Central memory CD8-positive, alpha-beta T cell (primary cell): ENCODE data around the gene MDM4.
A peak's percentile ranks its signal among the peaks of the same experiment; 100 is the strongest.

Experiments used
- ATAC-seq: fragments of 150-1000 bp; cut with Tn5 transposase; replicated peaks from 2 replicates; pipeline ENCODE4 v1.10.0; 2022; ENCODE audit warnings: mild to moderate bottlenecking, moderate FRiP score, moderate number of reproducible peaks; ENCODE audit not compliant: poor library complexity, severe bottlenecking; ENCODE audit errors: extremely low read depth
- DNase-seq, 2 donors: peaks; one replicate each; pipeline ENCODE4 v3.0.0; 2021; ENCODE audit warnings: low spot score in 2 of 2
- H3K27ac Mint-ChIP-seq: one replicate; pipeline ENCODE4 v1.8.0; 2022; ENCODE audit warnings: low read depth, mild to moderate bottlenecking, moderate library complexity, mixed read lengths
- H3K27me3 Mint-ChIP-seq: one replicate; pipeline ENCODE4 v1.8.0; 2022; ENCODE audit warnings: mixed read lengths
- H3K36me3 Mint-ChIP-seq: one replicate; pipeline ENCODE4 v1.8.0; 2022; ENCODE audit warnings: mild to moderate bottlenecking, moderate library complexity, mixed read lengths; ENCODE audit not compliant: insufficient read depth
- H3K4me1 Mint-ChIP-seq: one replicate; pipeline ENCODE4 v1.8.0; 2022; ENCODE audit warnings: mixed read lengths
- H3K4me3 Mint-ChIP-seq: one replicate; pipeline ENCODE4 v1.8.0; 2022; ENCODE audit warnings: mild to moderate bottlenecking, moderate library complexity, mixed read lengths
- H3K9me3 Mint-ChIP-seq: one replicate; pipeline ENCODE4 v1.8.0; 2022; ENCODE audit warnings: mixed read lengths

The MDM4 gene

DNA sequence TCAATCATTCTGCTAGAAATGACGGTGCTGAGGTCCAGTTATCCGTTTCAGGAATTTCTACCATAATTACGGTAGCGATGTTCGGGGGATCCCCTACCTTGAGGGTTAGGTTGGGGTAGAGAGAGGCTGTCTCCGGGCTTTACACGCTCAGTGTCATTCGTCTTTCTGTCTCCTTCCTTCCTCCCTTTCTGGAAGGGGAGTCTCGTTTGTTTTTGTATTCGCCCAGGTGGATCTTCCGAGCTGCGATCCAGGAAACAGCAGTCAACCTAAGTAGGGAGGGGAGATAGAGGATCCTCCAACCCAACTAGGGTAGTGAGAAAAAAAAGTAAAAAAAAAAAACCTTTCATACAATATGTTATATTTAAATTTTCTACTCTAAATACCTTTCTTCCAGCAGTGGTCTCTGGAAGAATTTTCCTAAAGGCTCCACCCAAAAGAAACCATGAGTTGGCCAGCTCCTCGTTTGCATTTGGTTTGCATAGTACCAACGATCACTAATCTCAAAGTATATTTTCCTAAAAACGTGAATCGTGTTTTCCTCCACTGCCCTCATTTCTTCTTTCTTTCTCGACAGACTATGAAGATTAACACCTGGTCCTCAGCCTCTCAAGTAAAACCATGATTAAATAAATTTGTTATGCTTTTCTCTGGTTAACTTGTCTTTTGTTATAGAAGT is 21.0 kb upstream of the MDM4 start:
- peak; percentile 59 for ATAC-seq
- peak overlapping the region; percentile 93 for H3K4me3 Mint-ChIP-seq
- no peaks in the 10 kb centered on the region for H3K27me3 Mint-ChIP-seq
- DNase-seq: no peak
- H3K9me3 Mint-ChIP-seq: no peaks in the 10 kb centered on the region
- H3K4me1 Mint-ChIP-seq: peaks cover 39% of the 10 kb centered on the region
- H3K27ac Mint-ChIP-seq: peak overlapping the region; percentile 95
- peaks cover 16% of the 10 kb centered on the region for H3K36me3 Mint-ChIP-seq

DNA sequence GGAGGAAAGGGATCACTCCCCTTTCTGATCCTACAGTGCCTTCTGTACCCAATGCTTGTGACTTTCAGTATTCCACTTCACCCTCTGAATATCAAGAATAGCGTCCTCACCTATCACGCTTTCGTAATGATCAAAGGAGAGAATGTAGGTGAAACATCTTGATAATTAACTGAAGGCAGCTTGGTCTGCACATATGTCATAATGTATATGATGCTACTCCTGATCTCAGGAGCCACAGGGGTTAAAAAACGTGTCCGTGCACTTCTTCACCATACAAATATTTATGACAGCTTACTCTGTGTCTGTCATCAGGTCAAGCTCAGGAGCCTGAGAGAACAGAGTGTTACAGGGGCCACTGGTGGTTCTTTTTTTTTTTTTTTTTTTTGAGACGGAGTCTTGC is 20.4 kb upstream of the MDM4 start:
- H3K27me3 Mint-ChIP-seq: no peaks in the 10 kb centered on the region
- ATAC-seq: no peak
- H3K36me3 Mint-ChIP-seq: peaks cover 16% of the 10 kb centered on the region
- peaks cover 37% of the 10 kb centered on the region for H3K4me1 Mint-ChIP-seq
- H3K27ac Mint-ChIP-seq: peak overlapping the region; percentile 95
- no peak for DNase-seq
- H3K4me3 Mint-ChIP-seq: peak overlapping the region; percentile 93
- H3K9me3 Mint-ChIP-seq: no peaks in the 10 kb centered on the region

DNA sequence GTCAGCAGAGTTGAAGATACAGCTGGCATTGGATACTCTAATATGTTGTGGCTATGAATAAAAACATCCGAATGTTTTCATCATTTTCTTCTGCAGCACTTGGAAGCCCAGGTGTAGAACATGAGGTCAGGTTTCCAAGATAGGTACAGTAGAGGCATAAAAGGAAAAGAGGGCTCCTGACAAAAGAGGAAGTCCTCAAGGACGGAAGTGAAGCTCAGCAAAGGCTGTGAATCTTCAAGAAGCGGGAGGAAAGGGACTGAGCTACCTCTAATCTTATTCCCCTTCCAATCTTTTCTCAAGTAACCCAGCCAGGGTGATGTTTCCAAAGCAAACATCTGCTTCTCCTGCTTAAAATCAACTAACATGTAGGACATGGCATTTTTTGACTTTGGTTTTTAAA is 17.2 kb upstream of the MDM4 start:
- no peak for ATAC-seq
- no peaks in the 10 kb centered on the region for H3K9me3 Mint-ChIP-seq
- H3K27me3 Mint-ChIP-seq: no peaks in the 10 kb centered on the region
- no peak for DNase-seq
- no peak overlapping the region for H3K27ac Mint-ChIP-seq
- H3K4me3 Mint-ChIP-seq: no peak overlapping the region
- peaks cover 10% of the 10 kb centered on the region for H3K36me3 Mint-ChIP-seq
- peaks cover 18% of the 10 kb centered on the region for H3K4me1 Mint-ChIP-seq

DNA sequence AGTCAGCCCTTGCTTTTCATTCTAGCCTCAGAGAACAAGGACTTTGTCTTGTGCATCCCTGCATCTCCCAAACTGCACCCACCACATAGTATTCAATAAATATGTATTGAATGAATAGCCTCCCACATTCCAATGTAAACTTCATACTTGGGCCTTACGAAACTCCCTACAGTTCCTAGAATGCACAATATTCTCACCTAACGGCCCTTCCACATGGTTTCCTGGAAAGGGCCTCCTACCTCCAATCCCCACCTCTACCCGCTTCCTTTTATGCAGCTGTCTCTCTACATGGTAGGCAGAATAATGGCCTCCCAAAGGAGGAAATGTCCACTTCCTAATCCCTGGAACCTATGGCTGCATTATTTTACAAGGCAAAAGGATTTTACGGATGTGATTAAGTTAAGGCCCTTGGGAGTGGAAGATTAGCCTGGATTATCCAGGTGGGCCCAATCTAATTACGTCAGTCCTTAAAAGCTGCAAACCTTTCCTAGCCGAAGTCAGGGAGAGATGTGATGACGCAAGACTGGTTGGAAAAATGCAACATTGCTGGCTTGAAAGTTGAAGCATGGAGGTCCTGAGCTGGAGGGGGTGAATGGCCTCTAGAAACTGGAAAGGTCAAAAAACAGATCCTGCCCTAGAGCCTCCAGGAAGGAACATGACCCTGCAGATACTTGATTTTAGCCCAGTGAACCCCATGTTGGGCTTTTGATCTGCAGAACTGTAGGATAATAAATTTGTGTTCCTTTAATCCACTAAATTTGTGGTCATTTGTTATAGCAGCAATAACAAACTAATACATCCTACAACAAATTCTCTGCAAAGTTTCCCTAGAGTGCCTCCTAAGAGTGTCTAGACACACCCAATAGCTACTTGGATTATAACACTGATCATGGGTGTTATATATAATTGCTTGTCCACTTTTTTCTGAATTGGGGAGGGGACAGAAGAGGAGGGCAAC is 16.4 kb upstream of the MDM4 start:
- Mint-ChIP-seq H3K9me3 (no peaks in the 10 kb centered on the region), H3K27ac (no peak overlapping the region), H3K27me3 (no peaks in the 10 kb centered on the region), H3K4me3 (no peak overlapping the region), H3K4me1 (peaks cover 17% of the 10 kb centered on the region), H3K36me3 (peaks cover 4% of the 10 kb centered on the region)
- no peak for ATAC-seq
- no peak for DNase-seq

DNA sequence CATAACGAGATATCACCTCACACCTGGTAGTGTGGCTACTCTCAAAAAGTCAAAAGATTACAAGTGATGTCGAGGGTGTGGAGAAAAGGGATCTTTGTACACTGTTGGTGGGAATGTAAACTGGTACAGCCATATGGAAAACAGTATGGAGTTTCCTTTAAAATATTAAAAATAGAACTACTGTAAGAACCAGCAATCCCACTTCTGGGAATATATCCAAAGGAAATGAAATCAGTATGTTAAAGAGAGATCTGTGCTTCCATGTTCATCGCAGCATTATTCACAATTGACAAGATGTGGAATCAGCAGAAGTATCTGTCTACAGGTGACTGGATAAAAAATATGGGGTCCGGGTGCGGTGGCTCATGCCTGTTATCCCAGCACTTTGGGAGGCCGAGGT is 14.0 kb upstream of the MDM4 start:
- H3K4me1 Mint-ChIP-seq: peaks cover 26% of the 10 kb centered on the region
- H3K9me3 Mint-ChIP-seq: peaks cover 6% of the 10 kb centered on the region
- no peak for ATAC-seq
- H3K4me3 Mint-ChIP-seq: no peak overlapping the region
- peaks cover 10% of the 10 kb centered on the region for H3K27me3 Mint-ChIP-seq
- H3K36me3 Mint-ChIP-seq: peaks cover 19% of the 10 kb centered on the region
- H3K27ac Mint-ChIP-seq: no peak overlapping the region
- DNase-seq: no peak

DNA sequence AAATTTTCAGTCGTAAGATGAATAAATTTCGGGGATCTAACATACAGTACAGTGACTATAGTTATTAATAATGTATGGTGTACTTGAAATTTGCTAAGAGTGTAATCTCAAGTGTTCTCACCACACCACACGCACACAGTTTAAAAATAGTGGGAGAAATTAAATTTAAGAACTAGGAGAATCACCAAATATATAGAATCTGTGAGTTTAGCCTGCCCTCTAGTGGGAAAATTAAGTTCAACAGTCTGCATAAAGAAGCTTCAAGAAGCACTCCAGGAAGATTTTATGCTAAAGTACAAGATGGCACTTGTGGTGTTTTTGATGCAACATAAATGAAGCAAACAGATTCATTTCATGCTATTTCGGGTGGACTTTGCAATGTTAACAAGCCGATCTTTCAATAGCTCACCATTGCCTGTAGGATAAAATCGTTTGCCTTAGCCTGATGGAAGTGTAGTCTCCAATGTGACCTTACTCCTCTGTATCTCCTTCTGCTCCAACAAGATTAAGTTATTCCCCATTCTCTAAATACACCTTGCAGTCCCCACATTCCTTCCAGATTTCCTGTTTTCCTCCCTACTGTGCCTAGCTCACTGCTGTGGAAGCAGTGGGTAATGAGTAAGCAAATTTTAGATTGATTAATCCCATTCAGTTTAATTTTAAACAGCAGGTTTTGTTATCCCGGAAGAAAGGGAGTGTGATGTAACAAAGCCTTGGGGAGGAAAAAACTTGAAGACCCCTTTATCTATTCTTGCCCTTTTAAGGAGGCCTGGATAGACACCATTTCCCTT is 12.9 kb upstream of the MDM4 start:
- ATAC-seq: no peak
- peak in 1 of 2 donors; percentile 44 for DNase-seq
- Mint-ChIP-seq H3K27ac (peak overlapping the region; percentile 22), H3K4me3 (no peak overlapping the region), H3K4me1 (peaks cover 35% of the 10 kb centered on the region), H3K36me3 (peaks cover 22% of the 10 kb centered on the region), H3K27me3 (peaks cover 10% of the 10 kb centered on the region), H3K9me3 (peaks cover 6% of the 10 kb centered on the region)

DNA sequence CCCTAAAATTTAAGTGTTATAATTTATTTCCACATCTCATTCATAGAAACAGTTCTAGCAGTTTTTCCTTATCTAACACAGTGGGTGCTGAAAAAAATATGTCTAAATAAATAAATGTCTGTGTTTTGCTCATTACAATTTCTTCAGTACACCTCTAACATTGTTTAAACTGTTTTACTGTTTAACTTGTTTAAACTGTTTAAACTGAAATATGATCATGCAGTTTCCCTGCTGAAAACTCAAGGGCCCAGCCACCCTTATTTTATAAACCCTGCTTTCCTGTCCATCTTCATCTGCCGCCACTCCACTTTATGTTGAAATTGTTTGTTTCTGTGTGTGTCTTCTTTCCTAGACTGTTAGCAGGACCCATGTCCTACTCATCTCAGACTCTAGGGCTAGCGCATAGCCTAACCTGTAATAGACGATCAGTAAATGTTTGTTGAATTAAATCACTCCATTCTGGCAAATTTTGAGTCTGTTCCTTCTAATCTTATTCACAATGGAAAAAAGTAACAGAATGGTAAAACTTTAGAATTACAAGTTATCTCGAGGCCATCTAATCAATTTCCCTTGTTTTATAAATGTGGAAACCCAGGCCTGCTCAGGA is 12.2 kb upstream of the MDM4 start:
- ATAC-seq: no peak
- peaks cover 10% of the 10 kb centered on the region for H3K27me3 Mint-ChIP-seq
- peaks cover 35% of the 10 kb centered on the region for H3K4me1 Mint-ChIP-seq
- H3K4me3 Mint-ChIP-seq: no peak overlapping the region
- DNase-seq: no peak
- peaks cover 24% of the 10 kb centered on the region for H3K36me3 Mint-ChIP-seq
- no peak overlapping the region for H3K27ac Mint-ChIP-seq
- peaks cover 6% of the 10 kb centered on the region for H3K9me3 Mint-ChIP-seq

DNA sequence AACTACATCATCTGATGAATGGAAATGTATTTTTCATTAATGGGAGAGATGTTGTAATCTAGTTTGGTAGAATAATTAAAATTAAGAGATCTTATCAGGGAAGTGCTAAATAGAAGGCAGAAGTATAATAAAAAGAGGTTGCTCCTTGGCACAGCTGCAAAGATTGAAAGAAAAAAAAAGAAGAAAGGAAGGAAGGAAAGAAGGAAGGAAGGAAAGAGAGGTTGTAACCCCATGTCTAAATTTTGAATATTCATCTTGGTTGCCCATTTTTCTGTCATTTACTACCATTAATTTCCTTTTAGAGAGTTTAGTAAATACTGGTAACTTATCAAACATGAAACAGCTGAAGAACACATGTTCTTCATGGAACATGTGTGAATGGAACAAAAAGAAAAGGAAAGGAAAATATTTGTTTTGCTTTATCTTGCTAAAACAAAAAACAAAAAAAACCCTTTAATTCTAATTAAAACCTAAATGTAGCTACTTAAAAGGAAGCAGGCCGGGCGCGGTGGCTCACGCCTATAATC is 10.5 kb upstream of the MDM4 start:
- H3K4me3 Mint-ChIP-seq: peak overlapping the region; percentile 100
- peaks cover 35% of the 10 kb centered on the region for H3K4me1 Mint-ChIP-seq
- H3K27me3 Mint-ChIP-seq: peaks cover 10% of the 10 kb centered on the region
- H3K27ac Mint-ChIP-seq: peak overlapping the region; percentile 100
- H3K9me3 Mint-ChIP-seq: peaks cover 6% of the 10 kb centered on the region
- DNase-seq (no peak), ATAC-seq (no peak)
- peaks cover 24% of the 10 kb centered on the region for H3K36me3 Mint-ChIP-seq

DNA sequence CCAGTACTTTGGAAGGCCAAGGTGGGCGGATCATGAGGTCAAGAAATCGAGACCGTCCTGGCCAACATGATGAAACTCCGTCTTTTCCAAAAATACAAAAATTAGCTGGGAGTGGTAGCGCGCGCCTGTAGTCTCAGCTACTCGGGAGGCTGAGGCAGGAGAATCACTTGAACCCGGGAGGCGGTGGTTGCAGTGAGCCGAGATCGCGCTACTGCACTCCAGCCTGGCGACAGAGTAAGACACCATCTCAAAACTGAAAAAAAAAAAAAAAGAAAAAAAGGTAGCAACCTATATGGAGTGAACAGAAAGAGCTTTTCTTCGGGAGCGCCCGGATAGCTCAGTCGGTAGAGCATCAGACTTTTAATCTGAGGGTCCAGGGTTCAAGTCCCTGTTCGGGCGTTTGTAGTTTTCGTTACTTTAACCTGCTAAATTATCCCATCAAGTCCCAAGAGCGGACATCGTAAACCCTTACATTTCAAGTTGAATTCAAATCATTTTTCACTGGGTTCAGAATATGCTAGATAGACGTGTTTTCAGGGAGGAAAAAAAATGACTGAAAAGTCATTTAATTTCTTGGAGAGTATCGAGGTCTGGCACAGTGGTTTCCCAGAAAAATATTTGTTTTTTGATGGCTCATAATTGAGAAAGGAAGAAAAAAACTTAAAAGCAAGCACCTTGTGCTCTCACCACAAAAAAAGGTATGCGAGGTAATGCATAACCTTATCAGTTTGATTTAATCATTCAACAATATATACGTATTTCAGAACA is 9.8 kb upstream of the MDM4 start:
- Mint-ChIP-seq H3K4me3 (peak overlapping the region; percentile 100), H3K4me1 (peaks cover 35% of the 10 kb centered on the region), H3K9me3 (peaks cover 6% of the 10 kb centered on the region), H3K27me3 (peaks cover 10% of the 10 kb centered on the region), H3K36me3 (peaks cover 25% of the 10 kb centered on the region), H3K27ac (peak overlapping the region; percentile 100)
- ATAC-seq (peak; percentile 59), DNase-seq (peak; percentile 54 to 71)

DNA sequence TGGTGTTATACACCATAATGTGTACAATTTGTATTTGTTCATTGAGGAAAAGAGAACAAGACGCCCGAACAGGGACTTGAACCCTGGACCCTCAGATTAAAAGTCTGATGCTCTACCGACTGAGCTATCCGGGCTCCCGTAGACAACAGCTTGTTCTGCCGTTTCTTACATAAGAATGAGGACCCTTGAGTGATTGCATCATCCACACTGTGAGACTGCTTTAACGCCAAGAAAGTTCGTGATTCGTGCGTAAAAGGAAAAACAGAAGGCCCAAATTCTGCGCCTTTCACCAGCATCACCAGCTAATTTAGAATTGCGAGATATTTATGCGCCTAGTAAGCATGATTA is 9.3 kb upstream of the MDM4 start:
- ATAC-seq: peak; percentile 78
- H3K27me3 Mint-ChIP-seq: peaks cover 10% of the 10 kb centered on the region
- peak overlapping the region; percentile 100 for H3K27ac Mint-ChIP-seq
- peaks cover 6% of the 10 kb centered on the region for H3K9me3 Mint-ChIP-seq
- DNase-seq: peak; percentile 88 to 91
- peak overlapping the region; percentile 100 for H3K4me3 Mint-ChIP-seq
- H3K36me3 Mint-ChIP-seq: peaks cover 26% of the 10 kb centered on the region
- peaks cover 35% of the 10 kb centered on the region for H3K4me1 Mint-ChIP-seq

DNA sequence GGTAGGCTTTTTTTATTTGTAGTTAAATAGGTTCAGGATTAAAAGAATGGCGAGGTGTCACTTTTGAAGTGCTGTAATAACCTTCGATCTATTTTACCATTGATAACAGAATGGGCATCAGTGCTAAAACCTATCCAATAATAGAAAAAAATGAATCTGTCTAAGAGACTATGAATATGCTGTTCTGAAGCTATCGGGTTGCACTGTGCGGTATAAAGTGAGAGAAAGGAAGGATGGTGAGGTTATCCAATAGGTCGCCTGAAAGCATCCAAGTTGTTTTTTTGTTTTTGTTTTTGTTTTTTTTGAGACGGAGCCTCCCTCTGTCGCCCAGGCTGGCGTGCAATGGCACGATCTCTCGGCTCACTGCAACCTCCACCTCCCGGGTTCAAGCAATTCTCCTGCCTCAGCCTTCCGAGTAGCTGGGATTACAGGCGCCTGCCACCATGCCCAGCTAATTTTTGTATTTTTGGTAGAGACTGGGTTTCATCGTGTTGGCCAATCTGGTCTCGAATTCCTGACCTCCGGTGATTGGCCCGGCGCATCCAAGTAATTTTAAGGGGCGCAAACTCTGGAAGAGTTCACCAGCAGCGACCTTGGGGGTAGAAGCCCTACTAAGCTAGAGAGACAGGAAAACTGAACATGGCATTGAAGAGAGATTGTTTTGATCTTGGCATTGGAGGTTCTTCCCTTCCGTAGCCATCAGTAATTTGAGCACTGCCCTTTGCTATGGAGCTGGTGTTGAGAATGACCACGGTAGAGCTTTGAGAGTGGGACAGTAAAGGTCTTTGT is 8.7 kb upstream of the MDM4 start:
- H3K27me3 Mint-ChIP-seq: peaks cover 10% of the 10 kb centered on the region
- ATAC-seq: peak; percentile 58
- peak in 1 of 2 donors; percentile 21 for DNase-seq

More for the DNA sequence above, 8.7 kb upstream of the MDM4 start:
- Mint-ChIP-seq H3K4me3 (peak overlapping the region; percentile 100), H3K36me3 (peaks cover 26% of the 10 kb centered on the region), H3K9me3 (peaks cover 6% of the 10 kb centered on the region), H3K27ac (peak overlapping the region; percentile 100), H3K4me1 (peaks cover 35% of the 10 kb centered on the region)
